Measurements from ENCODE around the gene FLAD1. TPM values are rescaled to one million over a fixed set of nuclear protein-coding genes. Genes with fewer than 3 reads are reported as not detected.

The FLAD1 gene
- total RNA-seq, 1 experiment from 2014 or later: 72.8 TPM

- ChIA-PET POLR2A (interaction anchor here (0.6 kb wide), 1 partner anchor 14 kb away, joined by 11 read pairs; no protein-coding TSS in a partner anchor), CTCF (interaction anchor here (0.5 to 1.5 kb wide), 7 partner anchors 16 to 205 kb away, joined by 3 to 16 read pairs (median 5); partner anchors contain the start of genes SHC1 and ZBTB7B)
- Histone ChIP-seq H3K27me3 (ENCODE audit: control insufficient read depth, insufficient read depth, low read length) (no peaks in the 10 kb centered on the region), H3K27ac (ENCODE audit: low read length) (peak overlapping the region; percentile 78), H3K4me1 (ENCODE audit: control insufficient read depth, insufficient read depth, low read length) (peaks cover 26% of the 10 kb centered on the region), H3K36me3 (ENCODE audit: control insufficient read depth, insufficient read depth, low read length) (0 out of 2 replicates have a peak, but pooled peaks cover 7% of the 10 kb centered on the region), H3K4me3 (ENCODE audit: low read depth in 2 of 2, low read length in 2 of 2) (peak overlapping the region; percentile 32 to 38), H3K9me3 (ENCODE audit: control insufficient read depth, insufficient read depth, low read depth, low read length) (no peaks in the 10 kb centered on the region)
- in situ Hi-C loops (cut with HindIII; ENCODE audit: low pct_unique_long_range_greater_than_20kb, low sequenced_read_pairs): no loop called here
- TF ChIP-seq CTCF (IDR thresholded peaks at IDR 0.05) (no peak), POLR2AphosphoS5 (IDR thresholded peaks at IDR 0.05; ENCODE audit: low read depth, low read length) (no peak; the same call in 1 of the 2 replicates), TCF7L2 (IDR thresholded peaks at IDR 0.05; ENCODE audit: low read depth, low read length) (no peak), SIN3A (IDR thresholded peaks at IDR 0.05; ENCODE audit: borderline replicate concordance, insufficient read depth, low read depth, low read length) (no peak)
- TF ChIP-seq, protein P1, sequence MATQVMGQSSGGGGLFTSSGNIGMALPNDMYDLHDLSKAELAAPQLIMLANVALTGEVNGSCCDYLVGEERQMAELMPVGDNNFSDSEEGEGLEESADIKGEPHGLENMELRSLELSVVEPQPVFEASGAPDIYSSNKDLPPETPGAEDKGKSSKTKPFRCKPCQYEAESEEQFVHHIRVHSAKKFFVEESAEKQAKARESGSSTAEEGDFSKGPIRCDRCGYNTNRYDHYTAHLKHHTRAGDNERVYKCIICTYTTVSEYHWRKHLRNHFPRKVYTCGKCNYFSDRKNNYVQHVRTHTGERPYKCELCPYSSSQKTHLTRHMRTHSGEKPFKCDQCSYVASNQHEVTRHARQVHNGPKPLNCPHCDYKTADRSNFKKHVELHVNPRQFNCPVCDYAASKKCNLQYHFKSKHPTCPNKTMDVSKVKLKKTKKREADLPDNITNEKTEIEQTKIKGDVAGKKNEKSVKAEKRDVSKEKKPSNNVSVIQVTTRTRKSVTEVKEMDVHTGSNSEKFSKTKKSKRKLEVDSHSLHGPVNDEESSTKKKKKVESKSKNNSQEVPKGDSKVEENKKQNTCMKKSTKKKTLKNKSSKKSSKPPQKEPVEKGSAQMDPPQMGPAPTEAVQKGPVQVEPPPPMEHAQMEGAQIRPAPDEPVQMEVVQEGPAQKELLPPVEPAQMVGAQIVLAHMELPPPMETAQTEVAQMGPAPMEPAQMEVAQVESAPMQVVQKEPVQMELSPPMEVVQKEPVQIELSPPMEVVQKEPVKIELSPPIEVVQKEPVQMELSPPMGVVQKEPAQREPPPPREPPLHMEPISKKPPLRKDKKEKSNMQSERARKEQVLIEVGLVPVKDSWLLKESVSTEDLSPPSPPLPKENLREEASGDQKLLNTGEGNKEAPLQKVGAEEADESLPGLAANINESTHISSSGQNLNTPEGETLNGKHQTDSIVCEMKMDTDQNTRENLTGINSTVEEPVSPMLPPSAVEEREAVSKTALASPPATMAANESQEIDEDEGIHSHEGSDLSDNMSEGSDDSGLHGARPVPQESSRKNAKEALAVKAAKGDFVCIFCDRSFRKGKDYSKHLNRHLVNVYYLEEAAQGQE (IDR thresholded peaks at IDR 0.05; ENCODE audit: insufficient read depth in 1 of 2, low read depth in 2 of 2, low read length in 1 of 2): no peak
- DNase-seq (ENCODE audit: low read depth, low spot score): no peak
- BruUV-seq (replicated peaks): no TSS peak
- no peak; the same call in 1 of the 2 replicates for ATAC-seq
- intact Hi-C loops (cut with micrococcal nuclease; ENCODE audit: unreplicated experiment): no loop called here
Observed at GRCh38 chr1:155017946-155018316, 34.8 kb downstream of the FLAD1 start.

DNA sequence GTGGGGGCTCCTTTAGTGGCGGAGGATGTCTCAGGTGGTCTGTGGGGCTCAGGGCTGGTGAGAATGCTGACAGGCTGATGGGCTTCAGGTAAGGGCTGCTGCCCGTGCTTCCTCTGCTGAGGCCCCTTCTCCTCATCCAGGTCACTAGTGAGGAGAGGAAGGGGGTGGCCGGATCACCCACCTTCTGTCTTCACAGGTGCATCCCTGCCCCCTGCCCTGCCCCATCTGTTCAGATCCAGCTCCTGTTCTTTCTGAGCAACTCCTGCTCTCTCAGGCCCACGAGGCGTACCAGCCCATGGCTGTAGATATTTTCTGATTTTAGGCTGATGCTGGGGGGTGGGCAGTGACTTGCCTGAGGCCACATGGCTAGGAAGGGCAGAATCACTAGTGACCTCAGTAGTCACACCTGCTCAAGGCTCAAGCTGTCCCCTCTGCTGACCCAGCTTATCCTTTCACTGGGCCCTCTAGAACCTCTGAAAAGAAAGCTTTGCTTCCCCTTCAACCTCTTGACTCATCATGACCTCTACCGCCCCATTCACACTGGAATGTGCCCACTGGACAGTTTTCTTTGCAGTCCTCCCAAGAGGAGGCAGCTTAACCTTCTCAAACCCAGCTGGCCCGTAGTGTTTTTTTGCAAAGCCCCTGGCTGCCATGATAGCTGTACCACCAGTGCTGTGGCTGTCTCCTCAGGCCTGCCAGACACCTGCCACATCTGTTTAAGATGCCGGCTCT lies 35.6 kb downstream of the FLAD1 start:
- H3K4me3 ChIP-seq (ENCODE audit: low read depth in 2 of 2, low read length in 2 of 2): no peak overlapping the region
- no peak; the same call in 1 of the 2 replicates for TF ChIP-seq POLR2AphosphoS5 (IDR thresholded peaks at IDR 0.05; ENCODE audit: low read depth, low read length)
- no peak for TF ChIP-seq SIN3A (IDR thresholded peaks at IDR 0.05; ENCODE audit: borderline replicate concordance, insufficient read depth, low read depth, low read length)
- TF ChIP-seq CTCF (IDR thresholded peaks at IDR 0.05): no peak
- TF ChIP-seq, protein P1 (IDR thresholded peaks at IDR 0.05; ENCODE audit: insufficient read depth in 1 of 2, low read depth in 2 of 2, low read length in 1 of 2): no peak
- no peak for TF ChIP-seq TCF7L2 (IDR thresholded peaks at IDR 0.05; ENCODE audit: low read depth, low read length)
- CTCF ChIA-PET: interaction anchor here (0.8 kb wide), 1 partner anchor 26 kb away, joined by 13 read pairs; no protein-coding TSS in a partner anchor
- 0 out of 2 replicates have a peak, but pooled peaks cover 7% of the 10 kb centered on the region for H3K36me3 ChIP-seq (ENCODE audit: control insufficient read depth, insufficient read depth, low read length)
- no peaks in the 10 kb centered on the region for H3K9me3 ChIP-seq (ENCODE audit: control insufficient read depth, insufficient read depth, low read depth, low read length)
- in situ Hi-C loops (cut with HindIII; ENCODE audit: low pct_unique_long_range_greater_than_20kb, low sequenced_read_pairs): no loop called here
- DNase-seq (ENCODE audit: low read depth, low spot score) (no peak), ATAC-seq (no peak)
- H3K27ac ChIP-seq (ENCODE audit: low read length): no peak overlapping the region
- peaks cover 21% of the 10 kb centered on the region for H3K4me1 ChIP-seq (ENCODE audit: control insufficient read depth, insufficient read depth, low read length)
- POLR2A ChIA-PET: no interaction called here
- intact Hi-C loops (cut with micrococcal nuclease; ENCODE audit: unreplicated experiment): no loop called here
- H3K27me3 ChIP-seq (ENCODE audit: control insufficient read depth, insufficient read depth, low read length): no peaks in the 10 kb centered on the region
- no TSS peak for BruUV-seq (replicated peaks)

All from Panc1 (cell line).